H1 (cell line): ENCODE data around the gene PCCA. TPM values are rescaled to one million over a fixed set of nuclear protein-coding genes. Genes with fewer than 3 reads are reported as not detected.

Source experiments
- CTCF ChIA-PET: fragments of 300-600 bp; sonication (Branson Sonifier 250); formaldehyde crosslinking; loops from one replicate; lab custom pipeline; 2021; ENCODE audit not compliant: partially characterized antibody; lab: Charles Lee
- POLR2A ChIA-PET: fragments of 300-600 bp; sonication (Branson Sonifier 250); formaldehyde crosslinking; loops from one replicate; lab custom pipeline; 2021; ENCODE audit warnings: inconsistent platforms; ENCODE audit not compliant: partially characterized antibody; lab: Charles Lee
- DNase-seq, 2 experiments: peaks; one replicate each; pipeline versions ENCODE4 v3.0.0 to v3.0.0-alpha.2; 2010 to 2022; ENCODE audit warnings: low spot score in 2 of 2, low read depth in 1 of 2, mixed read lengths in 1 of 2
- FAIRE-seq: peaks from 2 replicates; lab custom pipeline; 2011; peaks lifted over from hg19 to GRCh38; lab: Jason Lieb, UNC
- H2AFZ ChIP-seq: 2 replicates; pipeline ENCODE4 v1.8.1; 2012; ENCODE audit warnings: low read length, inconsistent platforms
- H2AK5ac ChIP-seq: 2 replicates; pipeline ENCODE4 v1.6.1; 2013; ENCODE audit warnings: low read depth, low read length
- H2BK120ac ChIP-seq: replicated peaks from 2 replicates; pipeline ENCODE3; 2013; ENCODE audit warnings: low read depth, low read length, inconsistent platforms
- H2BK12ac ChIP-seq: 2 replicates; pipeline ENCODE4 v1.6.1; 2013; ENCODE audit warnings: low read depth, low read length
- H2BK15ac ChIP-seq: 2 replicates; pipeline ENCODE4 v1.6.1; 2013; ENCODE audit warnings: low read length
- H2BK20ac ChIP-seq: 2 replicates; pipeline ENCODE4 v1.6.1; 2013; ENCODE audit warnings: low read length
- H2BK5ac ChIP-seq: 2 replicates; pipeline ENCODE4 v1.6.1; 2013; ENCODE audit warnings: low read depth, low read length
- H3K14ac ChIP-seq: 2 replicates; pipeline ENCODE4 v1.6.1; 2013; ENCODE audit warnings: inconsistent platforms; ENCODE audit not compliant: insufficient read length
- H3K18ac ChIP-seq: 2 replicates; pipeline ENCODE4 v1.6.1; 2013; ENCODE audit warnings: low read length; ENCODE audit errors: extremely low read depth
- H3K23ac ChIP-seq: 2 replicates; pipeline ENCODE4 v1.6.1; 2013; ENCODE audit warnings: inconsistent platforms; ENCODE audit not compliant: insufficient read length
- H3K23me2 ChIP-seq: 2 replicates; pipeline ENCODE4 v1.6.1; 2013; ENCODE audit warnings: low read depth, low read length
- H3K27ac ChIP-seq: 2 replicates; pipeline ENCODE4 v1.6.1; 2011; ENCODE audit warnings: low read depth, low read length, inconsistent platforms
- H3K27me3 ChIP-seq, 4 experiments: replicated peaks in 1 of 4; 1 replicate in 1 of 4; 2 replicates in 3 of 4; pipeline versions ENCODE4 v1.6.1 to v1.8.1; 2011 to 2013; ENCODE audit warnings: low read length in 3 of 4, mild to moderate bottlenecking in 3 of 4, inconsistent platforms in 2 of 4, mixed read lengths in 2 of 4, moderate library complexity in 1 of 4; ENCODE audit not compliant: control insufficient read depth in 3 of 4, insufficient read depth in 3 of 4; ENCODE audit errors: extremely low read depth in 1 of 4
- H3K36me3 ChIP-seq, 4 experiments: 2 replicates each; pipeline versions ENCODE4 v1.6.1 to v1.8.1; 2011 to 2013; ENCODE audit warnings: mild to moderate bottlenecking in 4 of 4, low read length in 3 of 4, moderate library complexity in 2 of 4, control low read depth in 1 of 4, inconsistent platforms in 1 of 4; ENCODE audit not compliant: insufficient read depth in 4 of 4, control insufficient read depth in 2 of 4
- H3K4ac ChIP-seq: replicated peaks from 2 replicates; pipeline ENCODE3; 2013; ENCODE audit warnings: low read length, low read depth, mixed read lengths, inconsistent platforms; ENCODE audit not compliant: insufficient read length
- H3K4me1 ChIP-seq, 4 experiments: replicated peaks in 1 of 4; 1 replicate in 1 of 4; 2 replicates in 3 of 4; pipeline versions ENCODE4 v1.6.1 to v1.8.1; 2011 to 2013; ENCODE audit warnings: low read length in 3 of 4, inconsistent platforms in 2 of 4, mixed read lengths in 1 of 4; ENCODE audit not compliant: insufficient read depth in 4 of 4, control insufficient read depth in 3 of 4
- H3K4me2 ChIP-seq, 2 experiments: 2 replicates each; pipeline versions ENCODE4 v1.6.1 to v1.8.1; 2011 to 2013; ENCODE audit warnings: low read depth in 2 of 2, low read length in 2 of 2, control low read depth in 1 of 2, inconsistent platforms in 1 of 2, mild to moderate bottlenecking in 1 of 2; ENCODE audit not compliant: insufficient read depth in 1 of 2
- H3K4me3 ChIP-seq, 4 experiments: fragments of 200-600, 300-600 bp in 1 of 4; sonication (generic), shearing (Covaris generic), sonication (Bioruptor Twin) in 1 of 4; 2 replicates each; pipeline versions ENCODE4 v1.5.1 to v1.8.1; 2011 to 2016; ENCODE audit warnings: low read length in 4 of 4, low read depth in 3 of 4, control low read depth in 2 of 4, inconsistent platforms in 2 of 4, mild to moderate bottlenecking in 2 of 4, mixed read lengths in 1 of 4, moderate library complexity in 1 of 4; ENCODE audit not compliant: insufficient read depth in 2 of 4; ENCODE audit errors: extremely low read depth in 1 of 4
- H3K56ac ChIP-seq: replicated peaks from 2 replicates; pipeline ENCODE3; 2013; ENCODE audit warnings: low read depth, mild to moderate bottlenecking, mixed read lengths, low read length, inconsistent platforms; ENCODE audit not compliant: insufficient read length
- H3K79me1 ChIP-seq: 2 replicates; pipeline ENCODE4 v1.6.1; 2013; ENCODE audit warnings: low read depth, low read length, control low read depth
- H3K79me2 ChIP-seq, 2 experiments: 2 replicates each; pipeline versions ENCODE4 v1.6.1 to v1.8.1; 2012 to 2013; ENCODE audit warnings: low read length in 2 of 2, mild to moderate bottlenecking in 2 of 2, inconsistent platforms in 1 of 2; ENCODE audit not compliant: insufficient read depth in 2 of 2, control insufficient read depth in 1 of 2
- H3K9ac ChIP-seq, 4 experiments: replicated peaks in 1 of 4; 1 replicate in 1 of 4; 2 replicates in 3 of 4; pipeline versions ENCODE4 v1.6.1 to v1.8.1; 2011 to 2013; ENCODE audit warnings: low read depth in 3 of 4, low read length in 3 of 4, control low read depth in 2 of 4, mild to moderate bottlenecking in 2 of 4, moderate library complexity in 2 of 4, inconsistent platforms in 1 of 4; ENCODE audit errors: extremely low read depth in 1 of 4
- H3K9me3 ChIP-seq, 2 experiments: 2 replicates each; pipeline versions ENCODE4 v1.6.1 to v1.8.1; 2012 to 2013; ENCODE audit warnings: mild to moderate bottlenecking in 2 of 2, moderate library complexity in 2 of 2, control low read depth in 1 of 2, inconsistent platforms in 1 of 2, low read depth in 1 of 2, low read length in 1 of 2, mixed read lengths in 1 of 2; ENCODE audit not compliant: insufficient read depth in 2 of 2
- H4K20me1 ChIP-seq, 2 experiments: replicated peaks in 1 of 2; 2 replicates each; pipeline versions ENCODE3 to v1.8.1; 2011 to 2013; ENCODE audit warnings: inconsistent platforms in 2 of 2, low read length in 2 of 2, mild to moderate bottlenecking in 1 of 2; ENCODE audit not compliant: insufficient read depth in 2 of 2, control insufficient read depth in 1 of 2
- H4K5ac ChIP-seq: 2 replicates; pipeline ENCODE4 v1.6.1; 2013; ENCODE audit warnings: low read length, low read depth, mixed read lengths, inconsistent platforms; ENCODE audit not compliant: insufficient read length
- H4K8ac ChIP-seq: 2 replicates; pipeline ENCODE4 v1.8.0; 2013; ENCODE audit warnings: mild to moderate bottlenecking, moderate library complexity, low read length, inconsistent platforms; ENCODE audit not compliant: insufficient read depth; ENCODE audit errors: extremely low read depth
- H4K91ac ChIP-seq: replicated peaks from 2 replicates; pipeline ENCODE3; 2013; ENCODE audit warnings: low read length, mixed read lengths, inconsistent platforms; ENCODE audit not compliant: insufficient read length
- CHD1 ChIP-seq: IDR thresholded peaks from 2 replicates; pipeline ENCODE4 v1.6.1; 2012; ENCODE audit warnings: low read depth, low read length, improper control_type of control experiment
- CHD2 ChIP-seq: IDR thresholded peaks from 2 replicates; pipeline ENCODE4 v1.6.1; 2012; ENCODE audit warnings: low read length, improper control_type of control experiment
- EZH2 ChIP-seq: fragments of 200-600 bp; sonication (generic); IDR thresholded peaks from 2 replicates; pipeline ENCODE4 v1.7.1; 2012; ENCODE audit warnings: low read depth, mild to moderate bottlenecking, moderate library complexity, low read length, inconsistent platforms; ENCODE audit not compliant: severe bottlenecking
- KDM4A ChIP-seq: IDR thresholded peaks from one replicate; pipeline ENCODE4 v1.7.1; 2012; ENCODE audit warnings: low read depth, mild to moderate bottlenecking, moderate library complexity, low read length, inconsistent platforms; ENCODE audit not compliant: severe bottlenecking
- MAFK ChIP-seq: IDR thresholded peaks from 2 replicates; pipeline ENCODE4 v1.6.1; 2012; ENCODE audit warnings: low read depth, mild to moderate bottlenecking, improper control_type of control experiment, low read length
- PHF8 ChIP-seq: fragments of 200-600 bp; sonication (generic); conservative IDR thresholded peaks from 2 replicates; pipeline ENCODE4 v1.7.1; 2012; ENCODE audit warnings: low read depth, mild to moderate bottlenecking, inconsistent platforms, low read length, moderate library complexity
- POLR2AphosphoS5 ChIP-seq: IDR thresholded peaks from 2 replicates; pipeline ENCODE4 v1.6.1; 2011; ENCODE audit warnings: low read depth, low read length
- POU5F1 ChIP-seq: IDR thresholded peaks from 2 replicates; pipeline ENCODE4 v1.6.1; 2011; ENCODE audit warnings: low read depth, mild to moderate bottlenecking, low read length, moderate library complexity
- RAD21 ChIP-seq, 2 experiments: IDR thresholded peaks in 1 of 2; conservative IDR thresholded peaks in 1 of 2; 2 replicates each; pipeline ENCODE4 v1.6.1; 2011; ENCODE audit warnings: low read depth in 2 of 2, low read length in 2 of 2, improper control_type of control experiment in 1 of 2, inconsistent platforms in 1 of 2, mild to moderate bottlenecking in 1 of 2, moderate library complexity in 1 of 2
- SUZ12 ChIP-seq: fragments of 200-600 bp; sonication (generic); IDR thresholded peaks from 2 replicates; pipeline ENCODE4 v1.6.1; 2012; ENCODE audit warnings: mild to moderate bottlenecking, inconsistent platforms, low read length, moderate library complexity, mixed read lengths
- TBP ChIP-seq: IDR thresholded peaks from 2 replicates; pipeline ENCODE4 v1.6.1; 2011; ENCODE audit warnings: low read depth, low read length, improper control_type of control experiment
- USF2 ChIP-seq: IDR thresholded peaks from 2 replicates; pipeline ENCODE4 v1.6.1; 2011; ENCODE audit warnings: low read length, improper control_type of control experiment
- WGBS, 2 experiments: shearing (Covaris generic) in 1 of 2; methylation state at CpG; one replicate each; pipeline versions ENCODE4 v1.1.6 to v1.1.7; 2013 to 2015; ENCODE audit warnings: low lambda C conversion rate in 2 of 2, mixed read lengths in 2 of 2, inconsistent platforms in 1 of 2, low coverage in 1 of 2, missing lambda C conversion rate in 1 of 2; ENCODE audit not compliant: insufficient replicate concordance in 2 of 2, insufficient coverage in 1 of 2, insufficient read length in 1 of 2; ENCODE audit errors: extremely low coverage in 1 of 2, missing lambda C conversion rate in 1 of 2; 5-methylcytosine and 5-hydroxymethylcytosine counted together
- polyA plus RNA-seq, 7 experiments: library from polyadenylated mRNA; depleted of rRNA in 3 of 7; stranded (reverse) in 5 of 7; unstranded in 2 of 7; fragments of >200 nt in 5 of 7; fragments of 200-250 nt in 2 of 7; gene quantifications; 1 replicate in 5 of 7; 2 replicates in 1 of 7; 4 replicates in 1 of 7; pipeline versions ENCODE4 v1.2.1 to v1.2.3, GENCODE V29; 2011 to 2013; ENCODE audit warnings: missing spikeins in 2 of 7, mixed read lengths in 2 of 7
- total RNA-seq: library from RNA; stranded (reverse); fragmentation: NEBNext Ultra II Directional; extraction: Animal tissue kit (Norgen Biotek cat#: 25700); gene quantifications from 2 replicates; pipeline ENCODE4 v1.2.1, GENCODE V29; 2021

PCCA gene
- total and polyA plus RNA-seq, 2 of the 8 experiments (the other 6 are each of a cell fraction or from before 2014, with no cell fraction given), result 18.4 to 49.8 TPM

DNA sequence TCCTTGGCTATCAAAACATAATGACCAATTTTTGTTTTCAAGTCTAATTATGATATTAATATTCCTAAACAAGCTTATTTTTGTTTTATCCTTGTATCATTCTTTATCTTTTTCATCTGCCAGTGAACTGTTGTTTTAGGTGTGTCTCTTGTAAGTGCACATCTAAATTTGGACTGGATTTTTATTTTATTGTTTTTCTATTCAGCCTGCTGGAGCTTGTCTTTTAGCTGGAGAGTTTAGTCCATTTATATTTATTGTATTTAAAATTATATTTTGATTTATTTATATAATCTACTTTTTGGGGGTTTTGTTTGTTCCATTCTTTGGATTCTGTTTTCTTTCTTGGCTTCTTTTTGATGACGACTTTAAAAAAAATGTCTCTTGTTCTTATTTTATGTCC lies 159.0 kb downstream of the PCCA start:
- H3K4ac ChIP-seq, result no peak overlapping the region
- H3K18ac ChIP-seq, result no peak overlapping the region
- no peak for FAIRE-seq
- H2AFZ ChIP-seq, result no peak overlapping the region
- WGBS, 2 experiments, result 81% methylated on average over 1 of the region's 1 CpG; no CpG with 5 or more reads in 1 of the 2 experiments
- 0 out of 4 replicates have a peak, but pooled peaks cover 0 to 3% of the 10 kb centered on the region in 2 experiments for H3K9me3 ChIP-seq
- H4K5ac ChIP-seq, result no peak overlapping the region
- H2BK12ac ChIP-seq, result no peak overlapping the region
- ChIA-PET CTCF (interaction anchor here (0.9 to 1.0 kb wide), 2 partner anchors 16 to 69 kb away, joined by 3 to 4 read pairs; no protein-coding TSS in a partner anchor), POLR2A (interaction anchor here (1.0 kb wide), 1 partner anchor 637 kb away, joined by 4 read pairs; no protein-coding TSS in a partner anchor)
- H2BK120ac ChIP-seq, result no peak overlapping the region
- peaks cover 0 to 6% of the 10 kb centered on the region in 2 experiments; a peak in 2 of 4 replicates for H3K79me2 ChIP-seq
- no peaks in the 10 kb centered on the region for H4K20me1 ChIP-seq
- no peak overlapping the region for H3K14ac ChIP-seq
- peaks cover 0 to 7% (median 0%) of the 10 kb centered on the region in 4 experiments; a peak in 3 of 7 replicates for H3K4me1 ChIP-seq
- no peak overlapping the region for H3K9ac ChIP-seq
- no peak overlapping the region for H2BK20ac ChIP-seq
- H3K79me1 ChIP-seq, result no peaks in the 10 kb centered on the region
- no peak overlapping the region for H3K56ac ChIP-seq
- no peak overlapping the region for H2BK5ac ChIP-seq
- no peaks in the 10 kb centered on the region for H3K27me3 ChIP-seq
- H3K4me2 ChIP-seq, result no peak overlapping the region
- H4K8ac ChIP-seq, result no peak overlapping the region
- H2AK5ac ChIP-seq, result no peak overlapping the region
- no peaks in the 10 kb centered on the region for H3K23me2 ChIP-seq
- no peak overlapping the region for H4K91ac ChIP-seq
- H3K27ac ChIP-seq, result no peak overlapping the region
- no peak for DNase-seq
- no peak overlapping the region for H3K23ac ChIP-seq
- no peak overlapping the region for H3K4me3 ChIP-seq
- H2BK15ac ChIP-seq, result no peak overlapping the region
- no peaks in the 10 kb centered on the region; a peak in 1 of 8 replicates for H3K36me3 ChIP-seq
- no peak for TF ChIP-seq USF2
- TF ChIP-seq MAFK, result no peak
- TF ChIP-seq POU5F1, result no peak
- no peak for TF ChIP-seq EZH2
- TF ChIP-seq KDM4A, result no peak
- no peak for TF ChIP-seq POLR2AphosphoS5
- no peak for TF ChIP-seq SUZ12
- no peak for TF ChIP-seq TBP
- no peak for TF ChIP-seq PHF8
- TF ChIP-seq RAD21 (IDR thresholded peaks at IDR 0.05 in 1 of 2, conservative IDR thresholded peaks at IDR 0.05 in 1 of 2; ENCODE audit: low read depth in 2 of 2, low read length in 2 of 2), result no peak
- TF ChIP-seq CHD2, result no peak
- TF ChIP-seq CHD1, result no peak
